Mucosa of descending colon (tissue), 3 donors: ENCODE results near the gene PRKAR2A. TPM values are rescaled to one million over a fixed set of nuclear protein-coding genes. Genes with fewer than 3 reads are reported as not detected.

Source experiments
- ATAC-seq: fragments of 200-7000 bp; cut with Tn5 transposase; one replicate; pipeline ENCODE4 v1.9.1; 2020; ENCODE audit warnings: mild to moderate bottlenecking, moderate library complexity
- DNase-seq, 3 donors: peaks; one replicate each; pipeline ENCODE4 v3.0.0-alpha.2; 2020
- H3K36me3 ChIP-seq: fragments of 200-600 bp; one replicate; pipeline ENCODE4 v1.8.0; 2021; ENCODE audit warnings: low read depth, mild to moderate bottlenecking
- H3K4me1 ChIP-seq: fragments of 200-600 bp; one replicate; pipeline ENCODE4 v1.8.0; 2021; ENCODE audit warnings: low read depth, mild to moderate bottlenecking
- H3K4me3 ChIP-seq: fragments of 200-600 bp; one replicate; pipeline ENCODE4 v1.8.0; 2021; ENCODE audit warnings: mild to moderate bottlenecking
- H3K9me3 ChIP-seq: fragments of 200-600 bp; one replicate; pipeline ENCODE4 v1.8.0; 2021; ENCODE audit warnings: mild to moderate bottlenecking
- intact Hi-C, 2 donors: fragments of 100-400 bp; cut with DNase I in 1 of 2; cut with micrococcal nuclease in 1 of 2; formaldehyde crosslinking; loops; one replicate each; pipeline versions ENCODE4 v1.11.0 to v1.11.1; 2022; cut with DNase I, micrococcal nuclease
- total RNA-seq, 3 donors: library from RNA; stranded (reverse); fragmentation: NEBNext Ultra II Directional in 2 of 3; extraction: Animal tissue kit (Norgen Biotek cat#: 25700) in 2 of 3; gene quantifications; one replicate each; pipeline versions ENCODE4 v1.2.1 to v1.2.4, GENCODE V29; 2021 to 2023
- TF ChIP-seq, protein P1 (sequence below): fragments of 200-600 bp; IDR thresholded peaks from one replicate; pipeline ENCODE4 v1.8.0; 2022; ENCODE audit warnings: antibody characterized with exemption, mild to moderate bottlenecking
- donor health status: DM: no; HTN: no; CAD: no; lungs with moderate emphysema.
- donor health status: DM: no; HTN: no; CAD: no.
- donor health status: DM: no; HTN: yes; CAD: no.

The PRKAR2A gene
- total RNA-seq, 3 donors from 2014 or later: 53.3 to 76.3 (median 55.6) TPM

DNA sequence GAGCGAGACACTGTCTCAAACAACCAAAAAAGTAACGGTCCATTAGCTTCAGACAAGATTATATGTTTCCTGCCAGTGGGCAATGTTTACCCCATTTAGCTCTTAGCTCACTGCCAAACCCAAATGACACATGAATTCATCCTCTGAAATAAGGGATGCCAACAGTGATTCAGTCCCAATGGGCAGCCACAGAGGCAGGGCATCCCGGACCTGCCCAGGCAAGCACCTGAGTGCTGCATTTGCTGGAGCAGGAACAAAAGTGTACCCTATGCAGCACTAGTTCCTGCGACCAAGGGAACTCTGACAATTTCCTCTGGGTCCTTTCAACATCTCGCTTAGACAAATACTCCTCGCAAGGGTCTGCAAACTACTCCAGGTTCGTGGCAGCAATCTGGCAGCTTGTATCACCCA is 138.6 kb downstream of the PRKAR2A start:
- Histone ChIP-seq H3K9me3 (no peaks in the 10 kb centered on the region), H3K4me3 (no peak overlapping the region), H3K36me3 (no peaks in the 10 kb centered on the region), H3K4me1 (peaks cover 32% of the 10 kb centered on the region)
- intact Hi-C loops: no loop called here
- TF ChIP-seq, protein P1, sequence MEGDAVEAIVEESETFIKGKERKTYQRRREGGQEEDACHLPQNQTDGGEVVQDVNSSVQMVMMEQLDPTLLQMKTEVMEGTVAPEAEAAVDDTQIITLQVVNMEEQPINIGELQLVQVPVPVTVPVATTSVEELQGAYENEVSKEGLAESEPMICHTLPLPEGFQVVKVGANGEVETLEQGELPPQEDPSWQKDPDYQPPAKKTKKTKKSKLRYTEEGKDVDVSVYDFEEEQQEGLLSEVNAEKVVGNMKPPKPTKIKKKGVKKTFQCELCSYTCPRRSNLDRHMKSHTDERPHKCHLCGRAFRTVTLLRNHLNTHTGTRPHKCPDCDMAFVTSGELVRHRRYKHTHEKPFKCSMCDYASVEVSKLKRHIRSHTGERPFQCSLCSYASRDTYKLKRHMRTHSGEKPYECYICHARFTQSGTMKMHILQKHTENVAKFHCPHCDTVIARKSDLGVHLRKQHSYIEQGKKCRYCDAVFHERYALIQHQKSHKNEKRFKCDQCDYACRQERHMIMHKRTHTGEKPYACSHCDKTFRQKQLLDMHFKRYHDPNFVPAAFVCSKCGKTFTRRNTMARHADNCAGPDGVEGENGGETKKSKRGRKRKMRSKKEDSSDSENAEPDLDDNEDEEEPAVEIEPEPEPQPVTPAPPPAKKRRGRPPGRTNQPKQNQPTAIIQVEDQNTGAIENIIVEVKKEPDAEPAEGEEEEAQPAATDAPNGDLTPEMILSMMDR: no peak
- ATAC-seq: no peak
- no peak for DNase-seq

DNA sequence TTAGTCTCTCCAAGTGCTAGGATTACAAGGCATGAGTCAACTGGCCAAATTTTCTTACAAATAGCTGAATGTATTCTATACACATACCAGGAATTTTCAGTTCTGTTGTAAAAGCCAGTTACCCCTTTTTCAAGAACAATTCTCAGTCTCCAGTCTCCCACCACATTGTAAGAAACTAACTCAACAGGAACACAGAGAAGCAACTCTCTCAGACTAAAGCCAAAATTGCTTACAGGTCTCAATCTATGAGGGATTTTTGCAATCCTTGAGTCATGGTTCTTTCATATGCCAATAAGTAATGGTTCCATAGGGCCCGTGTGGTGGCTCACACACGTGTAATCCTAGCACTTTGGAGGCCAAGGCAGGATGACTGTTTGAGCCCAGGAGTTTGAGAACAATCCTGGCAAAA is 139.2 kb downstream of the PRKAR2A start:
- intact Hi-C loops: no loop called here
- Histone ChIP-seq H3K4me3 (no peak overlapping the region), H3K4me1 (peaks cover 32% of the 10 kb centered on the region), H3K36me3 (no peaks in the 10 kb centered on the region), H3K9me3 (no peaks in the 10 kb centered on the region)
- DNase-seq (no peak), ATAC-seq (no peak)
- TF ChIP-seq, protein P1: no peak

DNA sequence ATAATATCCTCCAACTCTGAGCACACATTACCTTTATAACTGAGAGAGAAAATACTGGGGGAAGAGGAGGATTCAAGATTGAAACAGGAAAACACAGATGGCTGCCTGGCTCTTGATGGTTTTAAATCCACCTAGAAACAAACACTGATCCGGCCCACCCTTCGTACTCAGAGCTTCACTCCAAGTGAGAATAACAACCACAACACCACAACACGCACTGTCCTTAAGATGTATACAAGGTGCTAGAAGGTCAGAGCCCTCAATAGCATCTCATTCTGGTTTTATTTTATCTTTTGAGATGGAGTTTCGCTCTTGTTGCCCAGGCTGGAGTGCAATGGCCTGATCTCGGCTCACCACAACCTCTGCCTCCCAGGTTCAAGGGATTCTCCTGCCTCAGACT is 140.5 kb downstream of the PRKAR2A start:
- no peaks in the 10 kb centered on the region for H3K9me3 ChIP-seq
- ATAC-seq (no peak), DNase-seq (no peak)
- H3K4me1 ChIP-seq: peaks cover 25% of the 10 kb centered on the region
- TF ChIP-seq, protein P1: no peak
- H3K4me3 ChIP-seq: no peak overlapping the region
- H3K36me3 ChIP-seq: no peaks in the 10 kb centered on the region
- intact Hi-C loops: no loop called here

GRCh38 chr3:48702320-48702920 is 145.3 kb downstream of the PRKAR2A start:
- no peak overlapping the region for H3K4me3 ChIP-seq
- intact Hi-C loops: no loop called here
- peak in 1 of 3 donors; percentile 9 for DNase-seq
- no peak for ATAC-seq
- TF ChIP-seq, protein P1: no peak
- no peaks in the 10 kb centered on the region for H3K9me3 ChIP-seq
- H3K4me1 ChIP-seq: peaks cover 31% of the 10 kb centered on the region
- H3K36me3 ChIP-seq: no peaks in the 10 kb centered on the region

DNA sequence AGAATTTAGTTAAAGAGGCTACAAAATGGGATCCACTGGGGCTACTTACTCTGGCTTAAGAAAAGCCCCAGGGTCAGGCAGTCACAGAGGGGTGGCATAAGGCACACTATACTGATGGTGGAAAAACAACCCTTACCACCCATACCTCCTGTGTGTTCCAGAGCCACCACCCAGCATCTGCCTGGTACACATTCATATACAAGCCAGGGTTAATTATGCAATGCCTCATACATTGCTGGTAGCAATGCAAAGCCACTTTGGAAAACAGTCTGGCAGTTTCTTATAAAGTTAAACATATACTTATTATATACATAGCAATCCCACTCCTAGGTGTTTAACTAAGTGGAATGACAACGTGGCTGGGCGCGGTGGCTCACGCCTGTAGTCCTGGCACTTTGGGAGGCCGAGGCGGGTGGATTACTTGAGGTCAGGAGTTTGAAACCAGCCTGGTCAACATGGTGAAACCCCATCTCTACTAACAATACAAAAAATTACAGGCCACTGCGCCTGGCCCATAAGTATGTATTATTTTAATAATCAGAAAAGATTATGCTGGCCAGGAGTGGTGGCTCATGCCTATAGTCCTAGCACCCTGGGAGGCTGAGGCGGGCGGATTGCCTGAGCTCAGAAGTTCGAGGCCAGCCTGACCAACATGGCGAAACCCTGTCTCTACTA is 146.8 kb downstream of the PRKAR2A start:
- H3K9me3 ChIP-seq: no peaks in the 10 kb centered on the region
- peaks cover 29% of the 10 kb centered on the region for H3K4me1 ChIP-seq
- TF ChIP-seq, protein P1: no peak
- intact Hi-C loops: no loop called here
- ATAC-seq: peak; percentile 67
- no peak for DNase-seq
- H3K36me3 ChIP-seq: no peaks in the 10 kb centered on the region
- H3K4me3 ChIP-seq: no peak overlapping the region
